ENCODE measurements around the gene ARHGEF11. TPM values are rescaled to one million over a fixed set of nuclear protein-coding genes. Genes with fewer than 3 reads are reported as not detected.

ARHGEF11 gene
- total RNA-seq, 1 donor from 2014 or later, result 52.7 TPM

DNA sequence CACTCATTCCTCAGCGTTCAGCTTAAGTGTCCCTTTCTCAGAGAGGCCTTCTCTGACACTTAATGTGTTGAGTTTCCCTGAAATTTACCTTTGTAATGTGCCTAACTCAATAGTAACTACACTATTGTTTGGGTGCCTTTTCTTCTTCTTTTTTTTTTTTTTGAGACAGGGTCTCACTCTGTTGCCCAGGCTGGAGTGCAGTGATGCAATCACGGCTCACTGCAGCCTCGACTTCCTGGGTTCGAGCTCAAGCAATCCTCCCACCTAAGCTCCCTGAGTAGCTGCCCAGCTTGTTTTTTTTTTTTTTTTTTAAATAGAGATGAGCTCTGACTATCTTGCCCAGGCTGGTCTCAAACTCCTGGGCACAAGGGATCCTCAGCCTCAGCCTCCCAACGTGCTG, 50.1 kb downstream of the ARHGEF11 start:
- peaks cover 8% of the 10 kb centered on the region for H3K4me1 Mint-ChIP-seq
- H3K4me3 Mint-ChIP-seq, result no peak overlapping the region
- TF ChIP-seq, protein P1, sequence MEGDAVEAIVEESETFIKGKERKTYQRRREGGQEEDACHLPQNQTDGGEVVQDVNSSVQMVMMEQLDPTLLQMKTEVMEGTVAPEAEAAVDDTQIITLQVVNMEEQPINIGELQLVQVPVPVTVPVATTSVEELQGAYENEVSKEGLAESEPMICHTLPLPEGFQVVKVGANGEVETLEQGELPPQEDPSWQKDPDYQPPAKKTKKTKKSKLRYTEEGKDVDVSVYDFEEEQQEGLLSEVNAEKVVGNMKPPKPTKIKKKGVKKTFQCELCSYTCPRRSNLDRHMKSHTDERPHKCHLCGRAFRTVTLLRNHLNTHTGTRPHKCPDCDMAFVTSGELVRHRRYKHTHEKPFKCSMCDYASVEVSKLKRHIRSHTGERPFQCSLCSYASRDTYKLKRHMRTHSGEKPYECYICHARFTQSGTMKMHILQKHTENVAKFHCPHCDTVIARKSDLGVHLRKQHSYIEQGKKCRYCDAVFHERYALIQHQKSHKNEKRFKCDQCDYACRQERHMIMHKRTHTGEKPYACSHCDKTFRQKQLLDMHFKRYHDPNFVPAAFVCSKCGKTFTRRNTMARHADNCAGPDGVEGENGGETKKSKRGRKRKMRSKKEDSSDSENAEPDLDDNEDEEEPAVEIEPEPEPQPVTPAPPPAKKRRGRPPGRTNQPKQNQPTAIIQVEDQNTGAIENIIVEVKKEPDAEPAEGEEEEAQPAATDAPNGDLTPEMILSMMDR (conservative IDR thresholded peaks at IDR 0.05), result no peak
- H3K27me3 Mint-ChIP-seq (ENCODE audit: low read depth), result no peaks in the 10 kb centered on the region
- no peak overlapping the region for H3K27ac Mint-ChIP-seq (ENCODE audit: unreplicated experiment)
- no peak for DNase-seq (ENCODE audit: low read depth, low spot score)
- H3K36me3 Mint-ChIP-seq (ENCODE audit: low read depth), result peaks cover 5% of the 10 kb centered on the region
- no peaks in the 10 kb centered on the region for H3K9me3 Mint-ChIP-seq

DNA sequence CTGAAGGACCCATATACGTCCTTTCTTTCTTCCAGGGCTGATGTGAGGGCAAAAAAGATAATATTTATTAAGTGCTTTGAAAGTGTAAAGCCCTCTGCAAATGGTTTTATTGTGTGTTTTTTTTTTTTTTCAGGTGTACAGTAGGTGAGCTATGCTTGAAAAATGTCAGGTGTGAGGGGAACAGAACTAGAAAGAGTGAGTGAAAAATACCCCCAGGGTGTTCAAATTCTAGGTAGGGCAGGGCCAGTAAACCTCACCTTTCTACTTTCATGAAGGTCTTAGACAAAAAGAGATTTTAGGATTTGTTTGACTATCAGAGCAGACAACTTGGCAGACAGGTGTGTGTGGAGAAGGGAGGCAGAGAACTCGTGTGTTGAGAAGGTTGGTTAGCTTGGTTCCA, 51.3 kb downstream of the ARHGEF11 start:
- Mint-ChIP-seq H3K27me3 (ENCODE audit: low read depth) (no peaks in the 10 kb centered on the region), H3K9me3 (no peaks in the 10 kb centered on the region), H3K27ac (ENCODE audit: unreplicated experiment) (no peak overlapping the region), H3K4me3 (no peak overlapping the region), H3K36me3 (ENCODE audit: low read depth) (peaks cover 7% of the 10 kb centered on the region), H3K4me1 (peaks cover 8% of the 10 kb centered on the region)
- TF ChIP-seq, protein P1 (conservative IDR thresholded peaks at IDR 0.05), result no peak
- no peak for DNase-seq (ENCODE audit: low read depth, low spot score)

DNA sequence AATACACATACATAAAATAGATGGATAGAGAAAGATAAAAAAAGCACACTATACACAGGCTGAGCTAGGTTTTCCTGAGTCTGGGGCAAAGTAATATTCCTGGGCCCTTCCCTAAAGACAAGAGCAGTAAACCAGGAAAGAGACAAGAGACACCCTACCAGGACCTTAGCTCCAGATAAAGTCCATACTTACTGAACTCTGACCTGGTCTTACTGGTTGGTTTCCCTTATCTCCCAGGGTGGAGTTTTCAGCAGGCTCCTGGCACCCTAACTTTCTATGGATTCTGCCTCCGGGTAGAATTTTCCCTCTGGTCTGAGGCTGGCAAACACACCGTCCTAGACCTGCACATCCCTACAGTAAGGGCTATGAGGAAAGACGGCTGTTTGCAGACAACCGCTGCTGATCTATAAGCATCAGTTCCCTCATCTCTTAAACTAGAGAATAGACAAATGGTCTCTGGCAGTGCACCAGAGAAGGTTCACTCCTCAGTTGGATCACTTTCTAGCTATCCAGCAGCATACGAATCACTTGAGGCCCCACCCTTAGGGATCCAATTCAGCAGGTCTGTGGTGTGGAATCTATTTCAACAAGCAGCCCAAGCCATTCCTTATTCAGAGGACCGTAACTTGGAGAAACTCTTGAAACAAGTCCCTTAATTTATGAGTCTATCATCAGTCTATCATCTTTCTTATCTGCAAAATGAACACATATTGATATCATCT, 52.0 kb downstream of the ARHGEF11 start:
- no peaks in the 10 kb centered on the region for H3K27me3 Mint-ChIP-seq (ENCODE audit: low read depth)
- DNase-seq (ENCODE audit: low read depth, low spot score), result no peak
- TF ChIP-seq, protein P1 (conservative IDR thresholded peaks at IDR 0.05), result no peak
- H3K4me3 Mint-ChIP-seq, result no peak overlapping the region
- peaks cover 8% of the 10 kb centered on the region for H3K4me1 Mint-ChIP-seq
- H3K9me3 Mint-ChIP-seq, result no peaks in the 10 kb centered on the region
- H3K36me3 Mint-ChIP-seq (ENCODE audit: low read depth), result peaks cover 7% of the 10 kb centered on the region
- peak overlapping the region; percentile 25 for H3K27ac Mint-ChIP-seq (ENCODE audit: unreplicated experiment)

DNA sequence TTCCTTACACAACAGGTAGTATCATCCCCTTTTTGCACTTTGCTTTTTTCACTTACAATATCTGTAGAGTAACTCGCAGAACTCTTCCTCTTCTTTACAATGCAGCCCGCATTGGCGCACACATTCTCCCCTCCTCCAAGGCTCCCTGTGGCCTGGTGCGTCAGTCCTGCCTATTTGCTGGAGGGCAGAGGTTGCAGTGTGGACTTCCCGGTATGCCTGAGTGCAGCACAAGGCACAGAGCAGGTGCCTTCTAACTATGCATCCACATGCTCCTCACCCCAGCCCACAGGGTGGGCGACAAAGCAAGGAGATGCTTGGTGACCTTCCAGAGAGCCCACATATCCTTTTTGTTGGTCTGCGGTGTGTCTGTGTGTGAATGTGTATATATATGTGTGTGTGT, 53.3 kb downstream of the ARHGEF11 start:
- Mint-ChIP-seq H3K4me1 (peaks cover 6% of the 10 kb centered on the region), H3K27ac (ENCODE audit: unreplicated experiment) (no peak overlapping the region)
- DNase-seq (ENCODE audit: low read depth, low spot score), result no peak

DNA sequence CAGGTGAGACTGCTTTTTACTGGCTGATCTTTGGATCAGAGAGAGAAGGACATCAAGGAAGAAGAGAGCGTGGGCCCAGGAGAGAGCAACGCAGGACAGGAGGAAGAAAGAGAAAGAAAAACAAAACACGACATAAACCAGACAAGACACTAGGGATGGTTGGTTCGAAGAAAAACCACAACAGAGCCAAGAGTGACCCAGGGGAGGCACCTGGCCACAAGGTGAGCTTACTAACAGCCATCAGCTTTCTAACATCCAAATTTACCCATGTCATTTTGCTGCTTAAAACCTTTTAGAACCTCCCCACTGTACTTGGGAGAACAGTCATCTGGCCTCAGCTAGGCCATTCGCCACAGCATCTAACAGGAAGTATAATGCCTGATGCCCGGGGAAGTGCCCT, 57.8 kb downstream of the ARHGEF11 start:
- Mint-ChIP-seq H3K4me1 (no peaks in the 10 kb centered on the region), H3K9me3 (no peaks in the 10 kb centered on the region)
- DNase-seq (ENCODE audit: low read depth, low spot score), result no peak

More for the DNA sequence above, 53.3 kb downstream of the ARHGEF11 start:
- TF ChIP-seq, protein P1 (conservative IDR thresholded peaks at IDR 0.05), result no peak
- H3K36me3 Mint-ChIP-seq (ENCODE audit: low read depth), result peaks cover 7% of the 10 kb centered on the region
- H3K4me3 Mint-ChIP-seq, result no peak overlapping the region
- no peaks in the 10 kb centered on the region for H3K27me3 Mint-ChIP-seq (ENCODE audit: low read depth)
- no peaks in the 10 kb centered on the region for H3K9me3 Mint-ChIP-seq

More for the DNA sequence above, 57.8 kb downstream of the ARHGEF11 start:
- H3K27me3 Mint-ChIP-seq (ENCODE audit: low read depth), result no peaks in the 10 kb centered on the region
- no peak overlapping the region for H3K4me3 Mint-ChIP-seq
- TF ChIP-seq, protein P1 (conservative IDR thresholded peaks at IDR 0.05), result no peak
- no peak overlapping the region for H3K27ac Mint-ChIP-seq (ENCODE audit: unreplicated experiment)
- H3K36me3 Mint-ChIP-seq (ENCODE audit: low read depth), result peaks cover 12% of the 10 kb centered on the region
